NCI-H1092 (cell line): ENCODE measurements around the gene ITM2C.

Experiments
- DNase-seq: peaks from one replicate; lab custom pipeline; 2025; lab: John Stamatoyannopoulos, UW

Gene ITM2C

DNA sequence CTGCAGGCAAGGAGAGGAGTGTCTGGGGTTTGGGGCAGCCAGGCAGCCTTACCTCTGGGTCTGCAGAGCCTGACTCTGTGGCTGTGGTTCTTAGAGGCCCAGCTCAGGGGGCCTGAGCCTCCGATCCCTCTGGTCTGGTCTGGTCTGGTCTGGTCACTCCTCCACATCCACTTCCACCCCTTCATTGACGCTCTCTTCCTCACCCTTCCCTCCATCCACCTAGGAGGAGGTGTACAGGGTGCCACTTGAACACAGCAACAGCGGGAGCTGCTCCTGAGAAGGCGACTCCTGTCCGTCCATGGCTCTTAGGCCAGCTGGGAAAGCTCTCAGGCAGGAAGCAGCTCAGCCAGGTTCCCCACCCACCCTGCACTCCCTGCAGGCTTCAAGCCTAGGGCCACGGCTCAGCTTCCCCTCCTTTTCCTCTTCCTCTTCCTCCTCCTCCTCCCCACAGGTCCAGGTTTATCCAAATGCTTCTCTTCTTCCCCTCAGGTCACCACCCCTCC, 43.4 kb downstream of the ITM2C start:
- DNase-seq, result no peak

DNA sequence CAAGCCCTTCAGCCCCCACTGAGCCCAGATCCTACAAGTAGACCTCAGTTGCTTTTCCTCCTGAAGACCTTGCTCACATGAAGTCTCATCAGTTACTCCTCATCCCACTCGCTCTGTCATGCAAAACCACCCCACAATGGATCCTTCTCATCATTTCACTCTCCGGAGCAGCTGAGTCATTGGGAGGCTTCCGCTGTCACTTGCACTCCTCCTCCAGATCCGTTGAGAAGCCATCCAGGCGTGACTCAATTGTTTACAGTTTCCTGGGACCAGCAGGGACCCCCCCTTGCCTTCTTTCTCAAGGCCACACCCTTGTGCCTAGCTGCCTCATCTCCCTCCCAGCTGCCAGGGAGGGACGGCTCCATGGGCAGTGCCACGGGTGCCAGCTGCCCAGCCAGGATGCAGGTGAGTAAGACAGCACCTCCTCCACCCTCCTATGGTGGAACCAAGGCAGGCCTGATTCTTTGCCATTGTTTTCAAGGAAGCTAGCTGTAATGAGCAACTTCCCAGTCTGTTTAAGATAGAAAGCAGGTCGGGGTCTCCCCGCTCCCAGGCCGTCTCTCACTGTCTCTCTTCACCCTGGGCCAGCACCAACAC, 44.0 kb downstream of the ITM2C start:
- no peak for DNase-seq

DNA sequence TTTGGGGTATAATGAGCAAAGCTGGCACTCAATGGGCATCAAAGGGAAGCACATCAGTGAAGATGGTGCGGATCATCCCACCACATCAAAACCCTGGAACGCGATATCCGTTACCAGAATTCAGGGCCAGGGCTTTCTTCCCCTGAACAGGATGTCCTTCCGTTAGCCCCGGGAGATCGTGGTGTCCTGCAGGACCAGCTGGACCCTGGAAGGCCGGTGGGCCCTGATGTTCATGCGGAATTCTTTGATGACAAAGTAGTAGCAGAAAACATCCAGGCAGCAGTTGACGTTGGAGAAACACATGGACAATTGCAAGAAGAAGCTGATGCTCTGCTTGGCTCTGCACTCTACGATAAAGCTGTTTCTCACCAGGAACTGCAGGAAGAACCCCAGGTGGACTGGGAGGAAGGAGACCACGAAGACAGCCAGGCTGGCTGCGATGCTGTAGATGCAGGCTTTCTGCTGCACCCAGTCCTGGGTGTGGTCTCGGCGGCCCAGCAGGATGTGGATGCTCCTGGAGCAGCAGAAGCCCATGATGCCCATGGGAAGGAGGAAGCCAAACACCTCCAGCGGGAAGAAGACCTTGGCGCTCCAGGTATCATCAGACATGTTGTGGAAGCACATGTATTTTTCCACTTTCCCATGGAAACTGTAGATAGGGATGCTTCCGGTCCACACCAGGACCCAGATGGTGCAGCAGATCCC, 45.3 kb downstream of the ITM2C start:
- no peak for DNase-seq

DNA sequence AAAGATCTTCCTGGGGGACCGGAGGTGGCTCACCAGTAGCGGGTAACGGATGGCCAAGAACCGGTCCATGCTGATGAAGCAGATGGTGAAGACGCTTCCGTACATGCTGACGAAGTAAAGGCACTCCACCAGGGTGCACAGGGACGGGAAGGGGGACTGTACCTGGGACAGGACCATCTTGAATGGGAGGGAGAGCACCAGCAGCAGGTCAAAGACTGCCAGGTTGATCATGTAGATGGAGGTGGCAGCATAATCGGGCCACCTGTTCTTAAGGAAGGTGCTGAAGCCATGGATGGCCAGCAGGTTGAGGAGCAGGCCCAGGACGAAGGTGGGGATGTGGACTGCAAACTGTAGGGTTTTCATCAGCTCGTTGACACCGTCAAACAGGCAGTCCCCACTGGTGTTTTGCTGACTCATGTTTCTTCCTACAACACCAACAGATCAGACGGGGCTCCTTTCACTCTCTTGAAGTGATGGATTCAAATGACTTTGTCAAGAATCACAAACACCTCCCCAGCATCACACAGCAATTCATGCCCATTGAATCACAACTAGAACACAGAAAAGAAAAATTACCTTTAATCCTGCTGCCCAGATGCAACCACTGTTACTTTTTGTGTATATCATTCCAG, 45.9 kb downstream of the ITM2C start:
- no peak for DNase-seq

DNA sequence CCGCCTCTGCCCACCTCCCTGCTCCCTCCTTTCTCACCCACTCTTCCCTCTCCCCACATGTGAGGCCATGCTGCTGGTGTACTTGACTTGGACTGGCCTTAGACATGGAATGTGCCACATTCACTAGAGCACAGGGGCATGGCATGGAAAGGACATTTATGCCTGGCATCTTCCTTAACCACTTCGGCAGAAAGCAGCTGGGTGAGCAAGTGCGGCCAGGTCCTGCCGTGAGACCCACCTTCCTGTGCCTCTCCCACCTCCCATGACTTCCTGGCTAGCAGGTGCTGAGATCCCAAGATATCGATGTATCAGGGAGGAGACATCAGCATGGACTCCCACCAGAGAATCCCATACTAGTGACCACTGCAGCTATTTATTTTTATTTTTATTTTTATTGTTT, 47.3 kb downstream of the ITM2C start:
- DNase-seq, result no peak

DNA sequence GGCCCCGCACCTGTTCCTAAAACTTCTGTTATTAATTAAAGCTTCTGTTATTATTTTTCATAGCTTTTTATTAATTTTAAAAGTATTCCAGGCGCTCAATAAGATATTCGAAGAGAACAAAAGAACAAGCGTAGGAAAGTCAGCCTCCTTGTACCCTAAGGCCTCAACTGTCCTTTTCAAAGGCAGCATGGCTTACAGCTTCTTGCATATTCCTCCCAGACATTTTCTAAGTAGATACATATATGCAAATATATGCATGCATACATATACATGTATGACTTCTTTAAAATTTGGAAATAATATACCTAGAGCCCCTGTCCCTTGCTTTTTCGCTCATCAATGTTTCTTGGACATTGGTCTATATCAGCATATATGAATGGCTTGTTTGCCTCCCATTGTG, 48.0 kb downstream of the ITM2C start:
- DNase-seq, result no peak

DNA sequence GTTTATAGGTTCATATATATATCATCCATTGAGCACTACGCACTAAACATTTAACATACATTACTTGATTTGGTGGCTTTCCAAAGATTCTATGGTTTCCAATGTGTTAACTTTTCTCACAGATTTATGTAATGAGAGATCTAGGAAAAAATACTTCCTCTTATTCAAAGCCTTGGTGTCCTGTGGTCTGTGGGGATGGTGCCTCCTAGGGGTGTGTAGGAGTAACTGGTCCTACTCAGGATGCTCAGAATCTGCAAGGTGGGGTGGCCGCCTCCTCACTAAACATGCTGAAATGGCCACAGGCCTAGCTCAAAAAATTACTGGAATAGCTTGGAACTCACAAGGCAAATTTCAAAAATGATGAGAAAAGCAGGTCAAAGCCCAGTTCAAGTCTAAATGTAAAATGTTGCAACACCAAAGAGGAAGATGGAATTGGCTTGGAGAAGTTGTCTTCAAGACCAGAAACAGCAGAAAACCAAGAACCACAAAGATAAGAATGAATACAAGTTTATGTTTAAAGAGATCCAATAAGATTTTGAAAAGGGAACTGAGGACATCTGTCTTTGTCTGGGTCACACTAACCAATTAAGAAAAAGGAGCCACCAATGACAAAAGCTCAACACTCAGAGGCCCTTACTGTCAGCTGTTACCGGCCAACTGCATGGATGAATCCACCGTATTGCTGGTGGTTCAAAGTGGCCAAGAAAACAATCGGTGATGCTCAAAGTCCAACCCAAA, 48.8 kb downstream of the ITM2C start:
- no peak for DNase-seq

DNA sequence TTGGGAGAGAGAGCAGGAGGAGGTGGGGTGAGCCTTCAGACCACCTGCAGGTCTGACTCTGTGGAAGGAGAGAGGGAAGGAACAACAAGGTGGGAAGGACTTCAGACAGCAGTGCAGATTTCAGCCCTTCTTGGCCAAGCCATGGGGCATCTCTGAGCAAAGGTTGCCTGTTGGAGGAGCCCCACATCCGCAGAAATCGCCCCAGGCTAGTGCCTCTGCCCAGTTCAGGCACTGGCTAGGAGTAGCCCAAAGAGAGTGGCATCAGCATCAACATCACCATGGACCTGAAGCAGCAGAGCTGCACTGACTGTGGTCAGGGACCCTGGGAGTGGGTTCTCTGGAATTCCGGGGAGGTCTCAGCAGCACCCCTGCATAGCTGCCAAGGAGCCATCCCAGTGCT, 50.1 kb downstream of the ITM2C start:
- DNase-seq, result no peak

DNA sequence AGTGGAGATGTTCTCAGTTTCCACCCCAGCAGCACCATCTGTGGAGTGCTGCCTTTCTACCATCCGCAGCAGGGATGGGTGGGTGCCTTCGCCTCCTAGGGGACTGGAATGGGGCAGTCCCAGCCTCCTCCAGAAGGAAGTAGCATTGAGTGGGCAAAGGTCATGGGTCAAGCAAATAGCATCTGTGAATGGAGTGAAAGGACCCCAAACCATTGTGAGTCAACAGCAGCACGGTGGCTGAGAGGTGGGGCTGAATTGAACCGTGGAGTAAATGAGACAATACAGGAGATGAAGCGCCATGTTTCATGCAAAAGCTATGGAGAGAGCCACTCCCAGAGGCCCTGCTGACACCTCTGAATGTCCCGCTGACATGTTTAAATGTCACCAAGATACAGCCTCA, 50.6 kb downstream of the ITM2C start:
- DNase-seq, result no peak

DNA sequence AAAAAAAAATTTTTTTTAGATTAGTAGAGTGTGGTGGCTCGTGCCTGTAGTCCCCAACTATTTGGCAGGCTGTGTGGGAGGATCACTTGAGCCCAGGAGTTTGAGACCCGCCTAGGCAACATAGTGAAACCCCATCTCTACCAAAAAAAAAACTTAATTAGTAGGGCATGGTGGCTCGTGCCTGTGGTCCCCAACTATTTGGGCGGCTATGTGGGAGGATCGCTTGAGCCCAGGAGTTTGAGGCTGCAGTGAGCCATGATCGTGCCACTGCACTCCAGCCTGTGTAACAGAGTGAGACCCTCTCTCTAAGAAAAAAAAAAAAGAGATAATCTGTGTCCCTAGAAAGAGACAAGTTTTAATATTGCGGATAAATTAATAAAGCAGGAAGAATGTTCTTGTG, 51.5 kb downstream of the ITM2C start:
- no peak for DNase-seq

DNA sequence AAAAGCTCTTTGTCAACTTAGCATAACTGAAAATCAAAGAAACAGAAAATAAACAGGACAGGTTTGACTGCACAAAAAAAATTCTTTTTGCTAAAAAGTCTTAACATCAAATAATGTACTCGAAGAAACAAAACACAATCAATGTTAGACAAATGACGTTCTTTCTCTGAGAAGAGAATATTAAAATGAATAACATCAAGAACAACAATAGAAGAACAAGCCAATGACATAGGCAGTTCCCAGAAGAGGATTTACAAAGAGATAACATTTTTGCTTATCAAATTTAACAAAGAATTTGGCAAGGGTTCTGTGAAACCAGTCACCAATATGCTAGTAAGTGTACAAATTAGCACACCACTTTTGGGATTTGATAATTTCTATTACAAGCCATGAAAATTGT, 54.5 kb downstream of the ITM2C start:
- no peak for DNase-seq

DNA sequence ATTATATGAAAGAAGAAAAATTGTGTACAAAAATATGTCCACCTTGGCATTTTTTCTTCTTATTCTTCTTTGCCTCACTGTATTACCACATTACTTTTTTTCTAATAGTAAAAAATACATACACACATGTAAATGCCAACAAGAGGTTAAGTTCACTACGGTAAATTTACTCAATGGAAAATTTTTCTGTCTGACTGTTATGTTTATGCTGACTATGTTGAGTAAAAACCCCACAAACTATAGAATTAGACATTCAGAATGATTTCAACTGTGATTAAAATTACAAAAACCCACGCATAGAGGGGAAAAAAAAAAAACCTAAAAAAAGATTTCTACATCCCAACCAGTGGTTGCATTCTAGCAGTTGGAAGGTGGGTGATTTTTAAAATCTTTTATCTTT, 54.9 kb downstream of the ITM2C start:
- no peak for DNase-seq

DNA sequence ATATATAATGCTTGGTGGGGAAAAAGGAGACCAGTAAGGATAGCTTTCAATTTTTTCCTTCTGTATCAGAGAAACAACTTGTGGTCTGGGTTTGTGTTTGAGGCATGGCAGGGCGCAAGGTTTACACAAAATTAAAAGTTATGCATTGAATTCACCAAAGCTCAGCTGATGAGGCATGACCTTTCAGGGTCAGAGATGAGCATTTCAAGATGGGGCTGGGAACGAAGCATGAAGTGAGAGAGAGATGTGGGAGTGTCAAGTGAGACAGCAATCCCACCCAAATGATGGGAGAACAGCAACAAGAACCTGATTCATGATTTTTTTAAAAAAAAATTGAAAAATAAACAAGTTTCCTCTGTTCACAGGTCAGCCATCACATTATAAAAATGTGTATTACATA, 55.4 kb downstream of the ITM2C start:
- no peak for DNase-seq

DNA sequence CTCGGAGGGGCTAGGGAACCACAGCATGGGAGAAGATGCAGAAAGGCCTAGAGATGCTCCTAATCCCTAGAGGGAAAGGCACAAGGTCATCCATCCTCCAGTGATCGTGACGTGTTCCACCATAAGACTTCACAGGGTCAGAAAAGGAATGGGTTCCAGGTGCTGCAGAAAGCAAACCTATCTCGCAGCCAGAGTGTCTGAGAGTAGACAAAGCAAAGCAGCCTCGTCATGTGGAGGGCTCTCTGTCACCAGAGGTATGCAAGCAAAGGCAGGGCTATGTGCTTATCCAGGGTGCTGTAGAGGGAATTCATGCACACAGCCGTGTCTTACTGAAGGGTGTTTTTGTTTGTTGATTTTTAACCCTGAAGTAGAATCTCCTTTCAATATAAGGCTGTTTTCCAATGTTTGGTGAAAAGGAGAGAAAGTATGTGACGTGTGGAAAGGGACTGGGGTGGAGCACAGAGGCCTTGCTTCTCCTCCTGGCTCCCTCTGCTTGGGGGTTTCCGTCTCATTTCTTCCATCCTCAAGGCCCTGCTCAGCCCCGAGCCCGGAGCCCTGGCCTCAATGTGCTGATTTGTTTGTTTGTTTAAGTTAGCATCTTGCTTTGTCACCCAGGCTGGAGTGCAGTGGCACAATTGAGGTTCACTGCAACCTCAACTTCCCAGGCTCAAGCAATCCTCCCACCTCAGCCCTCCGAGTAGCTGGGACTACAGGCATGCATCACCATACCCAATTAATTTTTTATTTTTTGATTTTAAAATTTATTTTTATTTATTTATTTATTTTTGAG, 57.3 kb downstream of the ITM2C start:
- DNase-seq, result no peak

DNA sequence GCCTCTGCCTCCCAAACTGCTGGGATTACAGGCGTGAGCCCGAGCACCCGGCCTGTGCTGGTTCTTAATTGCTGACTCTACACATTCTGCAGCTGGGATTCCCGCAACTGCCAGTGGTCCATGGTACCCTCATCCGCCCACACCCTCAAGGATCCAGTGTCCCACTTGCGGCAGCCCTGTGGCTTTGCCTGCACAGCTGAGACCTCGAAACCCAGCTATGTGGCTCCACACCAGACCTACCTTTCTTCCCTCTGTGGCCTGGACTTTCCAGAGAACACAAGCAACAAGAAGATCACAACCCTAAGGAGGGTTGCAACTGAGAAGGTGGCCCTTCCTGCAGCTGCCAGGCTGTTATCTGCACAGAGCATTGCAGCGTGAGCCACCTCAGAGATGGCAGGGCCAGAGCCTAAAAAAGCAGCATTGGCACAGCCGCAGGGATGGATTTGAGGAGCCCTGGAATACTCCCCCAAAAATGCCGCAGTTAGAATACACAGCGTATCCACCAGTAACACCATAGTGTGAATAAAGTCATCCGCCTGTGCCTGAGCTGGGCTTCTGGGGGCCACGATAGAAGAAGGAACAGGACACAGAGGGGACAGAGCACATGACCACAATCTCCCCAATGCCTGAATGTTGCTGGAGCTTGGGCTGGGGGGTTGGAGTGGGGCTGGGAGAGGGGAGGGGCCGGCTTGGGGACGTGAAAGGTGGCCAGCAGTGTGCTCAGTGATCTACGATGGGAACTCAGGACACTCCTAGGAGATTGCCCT, 58.4 kb downstream of the ITM2C start:
- no peak for DNase-seq

DNA sequence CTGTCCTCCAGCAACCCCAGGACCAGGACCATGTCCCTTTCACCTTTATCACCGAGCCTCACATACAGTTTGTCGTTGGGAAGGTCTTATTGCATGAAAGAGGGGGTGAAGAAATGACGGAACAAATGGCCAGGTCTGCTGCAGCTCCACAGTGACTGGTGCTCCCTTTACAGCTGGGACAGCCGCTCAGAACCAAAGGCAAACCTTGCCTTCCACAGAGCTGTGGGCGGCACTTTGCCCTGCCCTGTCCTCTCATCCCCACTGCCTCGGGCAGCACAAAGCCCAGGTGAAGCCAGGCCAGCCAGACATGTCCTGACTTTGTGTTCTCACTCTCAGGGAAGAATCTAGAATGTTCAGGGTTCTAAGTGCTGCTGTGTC, 59.3 kb downstream of the ITM2C start:
- DNase-seq, result no peak

DNA sequence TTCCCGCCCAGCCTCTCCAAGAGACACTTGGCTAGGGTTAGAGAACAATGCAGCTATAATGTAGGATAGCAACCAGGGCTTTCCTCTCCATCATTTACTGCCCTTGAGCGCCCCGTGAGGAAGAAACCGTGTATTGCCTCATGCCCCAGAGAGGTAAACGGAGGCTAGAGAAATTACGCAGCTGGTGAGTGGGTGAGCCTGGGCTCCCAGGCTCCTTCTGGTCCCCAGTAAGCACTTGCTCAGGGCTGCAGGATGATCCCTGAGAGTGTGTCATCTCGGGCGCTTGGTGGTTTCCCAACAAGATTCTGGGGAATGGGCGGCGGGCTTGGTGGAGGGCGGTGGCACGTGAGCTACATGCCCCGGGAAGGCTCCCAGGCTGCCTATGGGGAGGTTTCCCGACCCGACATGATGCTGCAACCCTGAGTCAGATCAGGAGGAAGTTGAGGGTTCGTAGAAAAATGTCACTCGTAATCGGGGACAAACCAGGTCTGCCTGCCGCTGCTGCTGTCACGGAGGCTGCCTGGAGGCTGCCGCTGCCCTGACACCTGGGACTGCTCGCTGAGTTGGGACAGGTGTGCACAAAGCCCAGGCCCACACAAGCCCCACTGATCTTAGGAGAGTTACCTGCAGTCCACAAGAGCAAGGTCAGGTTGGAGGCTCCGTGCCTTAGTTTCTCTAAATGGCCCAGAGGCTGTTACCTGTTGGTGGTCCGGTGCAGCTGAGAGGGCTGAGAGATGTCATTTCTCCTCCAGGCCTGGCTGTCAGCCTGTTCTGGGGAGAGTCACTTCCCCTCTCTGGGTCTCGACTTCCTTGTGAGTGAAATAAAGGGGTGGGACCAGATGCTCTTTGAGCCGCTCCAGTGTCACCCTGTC, 60.0 kb downstream of the ITM2C start, which contains the start of gene GPR55:
Gene GPR55 (minus strand): TSS at position 773 of the 872 bp plus-strand sequence. CDS start 14,280 bp downstream, outside the sequence.
- no peak for DNase-seq

DNA sequence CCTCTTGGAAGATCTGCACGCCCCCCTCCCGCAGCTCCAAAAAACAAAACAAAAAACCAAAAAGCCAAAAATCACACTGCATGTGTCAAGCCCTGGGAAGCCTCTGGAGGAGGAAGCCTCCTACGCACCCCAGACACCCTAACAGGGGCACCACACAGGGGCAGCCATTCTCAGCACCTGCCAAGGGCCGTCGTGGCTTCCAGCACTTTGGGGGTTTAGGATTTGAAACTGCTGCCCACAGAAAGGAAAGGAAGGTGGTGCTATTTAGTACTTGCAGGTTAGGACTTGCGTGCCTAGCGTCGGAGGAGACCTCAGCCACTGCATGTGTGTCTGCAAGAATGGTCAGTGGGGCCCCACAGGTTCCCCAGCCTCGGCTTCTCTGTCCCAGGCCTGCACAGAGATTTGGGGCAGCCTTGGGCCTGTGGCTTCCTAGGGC, 60.7 kb downstream of the ITM2C start:
- DNase-seq, result no peak

DNA sequence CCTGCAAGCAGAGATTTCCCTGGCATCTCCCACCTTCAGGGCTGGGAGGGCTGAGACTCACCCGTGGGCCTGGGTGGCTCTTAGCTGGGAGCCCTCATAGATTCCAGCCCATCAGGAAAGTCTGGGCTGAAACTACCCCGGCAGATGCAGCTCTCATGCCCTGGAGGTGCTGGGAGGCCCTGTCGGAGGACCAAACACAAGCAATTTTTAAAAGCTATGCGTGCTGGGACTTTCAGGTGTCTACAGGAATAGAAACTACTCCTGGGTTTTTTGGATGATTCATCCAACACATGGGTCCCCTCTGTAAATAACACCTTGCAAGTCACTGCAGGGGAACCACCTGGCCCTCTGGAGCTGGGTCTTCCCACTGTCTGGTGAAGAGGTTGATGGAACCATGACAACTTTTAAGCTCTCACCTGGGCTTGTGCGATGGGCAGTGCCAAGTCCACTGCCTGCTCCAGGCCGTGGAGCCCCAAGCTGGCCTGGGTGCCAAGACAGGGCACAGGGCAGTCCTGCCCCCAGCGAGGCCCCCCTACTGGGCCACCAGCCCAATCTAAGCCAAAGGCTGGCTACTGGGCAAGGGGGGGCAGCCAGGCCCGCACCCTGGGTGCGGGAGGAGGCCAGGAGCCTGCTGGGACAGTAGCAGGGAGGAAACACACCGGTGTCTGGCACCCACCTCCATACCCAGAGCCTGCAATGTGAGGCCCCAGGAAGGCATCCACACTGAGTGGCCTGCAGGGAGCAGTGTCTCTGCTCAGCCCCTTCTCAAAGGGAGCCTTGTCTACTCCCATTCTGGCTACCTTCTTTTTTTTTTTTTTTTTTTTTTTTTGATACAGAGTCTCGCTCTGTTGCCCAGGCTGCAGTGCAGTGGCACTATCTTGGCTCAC, 61.4 kb downstream of the ITM2C start:
- no peak for DNase-seq
